ENCODE results near the gene PXMP4.

The PXMP4 gene

GRCh38 chr20:33660685-33661058 is 59.4 kb downstream of the PXMP4 start:
- CTCF ChIA-PET, result no interaction called here
- Histone ChIP-seq H3K27ac (ENCODE audit: extremely low read depth, low read depth, low read length) (no peak overlapping the region), H3K4me1 (ENCODE audit: control insufficient read depth, insufficient read depth, low read length) (no peaks in the 10 kb centered on the region), H3K9me3 (ENCODE audit: control insufficient read depth, insufficient read depth, low read depth, low read length) (no peaks in the 10 kb centered on the region), H3K4me3 (ENCODE audit: low read depth, low read length) (no peak overlapping the region), H3K36me3 (ENCODE audit: control insufficient read depth in 2 of 2, insufficient read depth in 1 of 2, low read length in 2 of 2) (peaks cover 0 to 47% of the 10 kb centered on the region in 2 experiments; a peak in 1 of 3 replicates)
- POLR2A ChIA-PET, result no interaction called here
- no peak for TF ChIP-seq SETDB1 (IDR thresholded peaks at IDR 0.05; ENCODE audit: insufficient read length, low read length)
- TF ChIP-seq ZNF311 (tag by site-specific recombination; IDR thresholded peaks at IDR 0.05; ENCODE audit: borderline replicate concordance), result no peak
- TF ChIP-seq, protein P1, sequence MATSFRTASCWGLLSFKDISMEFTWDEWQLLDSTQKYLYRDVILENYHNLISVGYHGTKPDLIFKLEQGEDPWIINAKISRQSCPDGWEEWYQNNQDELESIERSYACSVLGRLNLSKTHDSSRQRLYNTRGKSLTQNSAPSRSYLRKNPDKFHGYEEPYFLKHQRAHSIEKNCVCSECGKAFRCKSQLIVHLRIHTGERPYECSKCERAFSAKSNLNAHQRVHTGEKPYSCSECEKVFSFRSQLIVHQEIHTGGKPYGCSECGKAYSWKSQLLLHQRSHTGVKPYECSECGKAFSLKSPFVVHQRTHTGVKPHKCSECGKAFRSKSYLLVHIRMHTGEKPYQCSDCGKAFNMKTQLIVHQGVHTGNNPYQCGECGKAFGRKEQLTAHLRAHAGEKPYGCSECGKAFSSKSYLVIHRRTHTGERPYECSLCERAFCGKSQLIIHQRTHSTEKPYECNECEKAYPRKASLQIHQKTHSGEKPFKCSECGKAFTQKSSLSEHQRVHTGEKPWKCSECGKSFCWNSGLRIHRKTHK (tag by site-specific recombination; IDR thresholded peaks at IDR 0.05), result no peak
- TF ChIP-seq ZNF561 (tag by site-specific recombination; IDR thresholded peaks at IDR 0.05; ENCODE audit: borderline replicate concordance), result no peak
- no peak for TF ChIP-seq ZNF433 (tag by site-specific recombination; IDR thresholded peaks at IDR 0.05; ENCODE audit: low read depth)
- TF ChIP-seq, protein P2, sequence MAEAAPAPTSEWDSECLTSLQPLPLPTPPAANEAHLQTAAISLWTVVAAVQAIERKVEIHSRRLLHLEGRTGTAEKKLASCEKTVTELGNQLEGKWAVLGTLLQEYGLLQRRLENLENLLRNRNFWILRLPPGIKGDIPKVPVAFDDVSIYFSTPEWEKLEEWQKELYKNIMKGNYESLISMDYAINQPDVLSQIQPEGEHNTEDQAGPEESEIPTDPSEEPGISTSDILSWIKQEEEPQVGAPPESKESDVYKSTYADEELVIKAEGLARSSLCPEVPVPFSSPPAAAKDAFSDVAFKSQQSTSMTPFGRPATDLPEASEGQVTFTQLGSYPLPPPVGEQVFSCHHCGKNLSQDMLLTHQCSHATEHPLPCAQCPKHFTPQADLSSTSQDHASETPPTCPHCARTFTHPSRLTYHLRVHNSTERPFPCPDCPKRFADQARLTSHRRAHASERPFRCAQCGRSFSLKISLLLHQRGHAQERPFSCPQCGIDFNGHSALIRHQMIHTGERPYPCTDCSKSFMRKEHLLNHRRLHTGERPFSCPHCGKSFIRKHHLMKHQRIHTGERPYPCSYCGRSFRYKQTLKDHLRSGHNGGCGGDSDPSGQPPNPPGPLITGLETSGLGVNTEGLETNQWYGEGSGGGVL (tag by site-specific recombination; IDR thresholded peaks at IDR 0.05), result no peak
- no peak for TF ChIP-seq ZNF362 (tag by site-specific recombination; IDR thresholded peaks at IDR 0.05)
- TF ChIP-seq, protein P3, sequence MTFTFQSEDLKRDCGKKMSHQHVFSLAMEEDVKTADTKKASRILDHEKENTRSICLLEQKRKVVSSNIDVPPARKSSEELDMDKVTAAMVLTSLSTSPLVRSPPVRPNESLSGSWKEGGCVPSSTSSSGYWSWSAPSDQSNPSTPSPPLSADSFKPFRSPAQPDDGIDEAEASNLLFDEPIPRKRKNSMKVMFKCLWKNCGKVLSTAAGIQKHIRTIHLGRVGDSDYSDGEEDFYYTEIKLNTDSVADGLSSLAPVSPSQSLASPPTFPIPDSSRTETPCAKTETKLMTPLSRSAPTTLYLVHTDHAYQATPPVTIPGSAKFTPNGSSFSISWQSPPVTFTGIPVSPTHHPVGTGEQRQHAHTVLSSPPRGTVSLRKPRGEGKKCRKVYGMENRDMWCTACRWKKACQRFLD (tag by site-specific recombination; IDR thresholded peaks at IDR 0.05), result no peak
- TF ChIP-seq ZNF423 (tag by site-specific recombination; IDR thresholded peaks at IDR 0.05), result no peak

- TF ChIP-seq ZSCAN30 (tag by site-specific recombination; IDR thresholded peaks at IDR 0.05) (no peak), ZNF600 (tag by site-specific recombination; IDR thresholded peaks at IDR 0.05) (peak; percentile 28; the same call in 1 of the 2 replicates), SCRT1 (tag by site-specific recombination; IDR thresholded peaks at IDR 0.05; ENCODE audit: borderline replicate concordance) (no peak)
- Histone ChIP-seq H3K27ac (ENCODE audit: extremely low read depth, low read depth, low read length) (no peak overlapping the region), H3K4me3 (ENCODE audit: low read depth, low read length) (no peak overlapping the region), H3K36me3 (ENCODE audit: control insufficient read depth in 2 of 2, insufficient read depth in 1 of 2, low read length in 2 of 2) (peaks cover 0 to 47% of the 10 kb centered on the region in 2 experiments; a peak in 1 of 3 replicates), H3K4me1 (ENCODE audit: control insufficient read depth, insufficient read depth, low read length) (no peaks in the 10 kb centered on the region), H3K9me3 (ENCODE audit: control insufficient read depth, insufficient read depth, low read depth, low read length) (no peaks in the 10 kb centered on the region)
- CTCF ChIA-PET, result no interaction called here
- POLR2A ChIA-PET, result no interaction called here
These were observed 60.0 kb downstream of the PXMP4 start for GRCh38 chr20:33660035-33660684.

GRCh38 chr20:33659341-33660034 is 60.6 kb downstream of the PXMP4 start:
- Histone ChIP-seq H3K4me1 (ENCODE audit: control insufficient read depth, insufficient read depth, low read length) (no peaks in the 10 kb centered on the region), H3K27ac (ENCODE audit: extremely low read depth, low read depth, low read length) (no peak overlapping the region), H3K36me3 (ENCODE audit: control insufficient read depth in 2 of 2, insufficient read depth in 1 of 2, low read length in 2 of 2) (peaks cover 0 to 47% of the 10 kb centered on the region in 2 experiments; a peak in 1 of 3 replicates), H3K9me3 (ENCODE audit: control insufficient read depth, insufficient read depth, low read depth, low read length) (no peaks in the 10 kb centered on the region), H3K4me3 (ENCODE audit: low read depth, low read length) (no peak overlapping the region)
- POLR2A ChIA-PET, result no interaction called here
- TF ChIP-seq ZNF510 (tag by site-specific recombination; IDR thresholded peaks at IDR 0.05; ENCODE audit: insufficient replicate concordance), result no peak
- no peak for TF ChIP-seq KLF8 (tag by site-specific recombination; IDR thresholded peaks at IDR 0.05)
- no peak for TF ChIP-seq ZNF76 (tag by site-specific recombination; IDR thresholded peaks at IDR 0.05; ENCODE audit: borderline replicate concordance, low read depth)
- CTCF ChIA-PET, result no interaction called here

Data from HEK293 (cell line).